ENCODE results near the gene L1TD1. TPM values are rescaled to one million over a fixed set of nuclear protein-coding genes. Genes with fewer than 3 reads are reported as not detected.

Gene L1TD1
- polyA plus RNA-seq, 2 of the 4 experiments (the other 2 are of a cell fraction): not detected

GRCh38 chr1:62250126-62250726 lies 55.6 kb downstream of the L1TD1 start (continued):
- TF ChIP-seq FOXS1 (CRISPR knock-in tag; IDR thresholded peaks at IDR 0.05) (no peak), JUN (IDR thresholded peaks at IDR 0.05) (no peak), CEBPB (IDR thresholded peaks at IDR 0.05) (no peak), RARB (CRISPR knock-in tag; IDR thresholded peaks at IDR 0.05) (no peak)

- TF ChIP-seq RCOR1 (IDR thresholded peaks at IDR 0.05; ENCODE audit: low read depth, low read length) (no peak), CHD4 (IDR thresholded peaks at IDR 0.05; ENCODE audit: borderline replicate concordance) (no peak), FOSL2 (IDR thresholded peaks at IDR 0.05) (no peak), FOSL2 (CRISPR knock-in tag; IDR thresholded peaks at IDR 0.05) (no peak), SMC3 (IDR thresholded peaks at IDR 0.05) (no peak), RAD21 (conservative IDR thresholded peaks at IDR 0.05 in 1 of 2, IDR thresholded peaks at IDR 0.05 in 1 of 2) (no peak), REST (IDR thresholded peaks at IDR 0.05) (no peak), KDM5A (IDR thresholded peaks at IDR 0.05) (no peak), ESRRA (IDR thresholded peaks at IDR 0.05; ENCODE audit: borderline replicate concordance, low read length) (no peak), EP300 (IDR thresholded peaks at IDR 0.05) (no peak)
- no peak overlapping the region for H3K4me2 ChIP-seq
- CTCF ChIA-PET: no interaction called here
- POLR2A ChIA-PET: no interaction called here
- H3K9me3 ChIP-seq: no peaks in the 10 kb centered on the region
- no peak overlapping the region for H3K4me3 ChIP-seq
- no peak overlapping the region for H3K27ac ChIP-seq
- DNase-seq (ENCODE audit: low read depth in 1 of 2, low spot score in 1 of 2) (no peak), ATAC-seq (no peak), FAIRE-seq (no peak)
- no peaks in the 10 kb centered on the region for H3K4me1 ChIP-seq
- 91% methylated on average over 4 of the region's 4 CpGs for WGBS (ENCODE audit: missing lambda C conversion rate)
Observed at GRCh38 chr1:62259551-62259950, 64.9 kb downstream of the L1TD1 start.

- ChIA-PET POLR2A (no interaction called here), CTCF (interaction anchor here (1.1 kb wide), 1 partner anchor 13 kb away, joined by 3 read pairs; no protein-coding TSS in a partner anchor)
- DNase-seq (ENCODE audit: low read depth in 1 of 2, low spot score in 1 of 2) (no peak), ATAC-seq (no peak), FAIRE-seq (no peak)
- no peak for TF ChIP-seq CBX2 (IDR thresholded peaks at IDR 0.05; ENCODE audit: borderline replicate concordance, low read depth)
- no peak for TF ChIP-seq RAD21 (conservative IDR thresholded peaks at IDR 0.05 in 1 of 2, IDR thresholded peaks at IDR 0.05 in 1 of 2)
- TF ChIP-seq FOSB (CRISPR knock-in tag; IDR thresholded peaks at IDR 0.05): no peak
- no peak for TF ChIP-seq BHLHE40 (IDR thresholded peaks at IDR 0.05; ENCODE audit: low read depth, low read length)
- no peak for TF ChIP-seq E2F6 (IDR thresholded peaks at IDR 0.05; ENCODE audit: borderline replicate concordance, low read depth)
- no peak for TF ChIP-seq SMC3 (IDR thresholded peaks at IDR 0.05)
- no peak for TF ChIP-seq ZC3H11A (IDR thresholded peaks at IDR 0.05)
- no peak for TF ChIP-seq HOXB5 (CRISPR knock-in tag; IDR thresholded peaks at IDR 0.05)
- TF ChIP-seq FOXS1 (CRISPR knock-in tag; IDR thresholded peaks at IDR 0.05): no peak
- H3K27ac ChIP-seq: no peak overlapping the region
- H3K4me2 ChIP-seq: no peak overlapping the region
- no peaks in the 10 kb centered on the region for H3K4me1 ChIP-seq
- WGBS (ENCODE audit: missing lambda C conversion rate): 49% methylated on average over 3 of the region's 3 CpGs
- no peaks in the 10 kb centered on the region for H3K9me3 ChIP-seq
- no peak overlapping the region for H3K4me3 ChIP-seq
Observed at GRCh38 chr1:62260688-62261087, 66.0 kb downstream of the L1TD1 start.

Other genes with a start within 250 kb of the L1TD1 start
- gene KANK4, start 124.6 kb downstream of the L1TD1 start, polyA plus RNA-seq (2011; rRNA removed): 0.57 and 0.66 TPM in 2 replicates
- gene KANK4, start 124.6 kb downstream of the L1TD1 start, polyA plus RNA-seq (2017; fragmentation: RNase III; extraction: RNeasy Plus Mini Kit Qiagen cat#74134 plus additional on column Dnase treatment): 0.54 to 0.81 TPM (median 0.62 TPM) in 3 replicates
- 18.5 and 31.4 TPM in 2 replicates for gene USP1, start 242.2 kb downstream of the L1TD1 start, polyA plus RNA-seq (2011; rRNA removed)
- 23.5 to 26.4 TPM (median 24.8 TPM) in 3 replicates for gene USP1, start 242.2 kb downstream of the L1TD1 start, polyA plus RNA-seq (2017; fragmentation: RNase III; extraction: RNeasy Plus Mini Kit Qiagen cat#74134 plus additional on column Dnase treatment)

Data from A549 (cell line).